MCF 10A (cell line): ENCODE results near the gene PPHLN1. TPM values are rescaled to one million over a fixed set of nuclear protein-coding genes. Genes with fewer than 3 reads are reported as not detected.

Source experiments
- Bru-seq: library from RNA; stranded (reverse); fragments of 400-500 nt; gene quantifications from one replicate; lab custom pipeline; 2021; lab: Mats Ljungman, UMichigan
- BruChase-seq, 2 experiments: library from RNA; stranded (reverse); fragments of 400-500 nt; gene quantifications; one replicate each; lab custom pipeline; 2021; lab: Mats Ljungman, UMichigan
- BruUV-seq: library from RNA; stranded (reverse); fragments of 400-500 nt; replicated peaks from 2 replicates; lab custom pipeline; 2021; lab: Mats Ljungman, UMichigan
- CTCF ChIA-PET: fragments of 300-600 bp; sonication (Branson Sonifier 250); formaldehyde crosslinking; extraction: SDS; loops from one replicate; lab custom pipeline; 2021; ENCODE audit warnings: antibody characterized with exemption, inconsistent platforms; lab: Yijun Ruan, JAX
- POLR2A ChIA-PET: fragments of 300-600, 350-650 bp; sonication (Branson Sonifier 250); formaldehyde crosslinking; extraction: SDS; loops from one replicate; lab custom pipeline; 2020; ENCODE audit warnings: antibody characterized with exemption, inconsistent platforms; lab: Yijun Ruan, JAX
- DNase-seq: peaks from one replicate; pipeline ENCODE4 v3.0.0-alpha.2; 2018; ENCODE audit not compliant: unreplicated experiment
- H3K27ac Mint-ChIP-seq: one replicate; pipeline ENCODE4 v1.8.0; 2022; ENCODE audit warnings: mild to moderate bottlenecking, low read depth, mixed read lengths; ENCODE audit not compliant: unreplicated experiment
- H3K27me3 Mint-ChIP-seq: one replicate; pipeline ENCODE4 v1.8.0; 2022; ENCODE audit warnings: mixed read lengths; ENCODE audit not compliant: insufficient read depth, unreplicated experiment
- H3K36me3 Mint-ChIP-seq: one replicate; pipeline ENCODE4 v1.8.0; 2022; ENCODE audit warnings: mild to moderate bottlenecking, moderate library complexity, mixed read lengths; ENCODE audit not compliant: insufficient read depth, unreplicated experiment
- H3K4me1 Mint-ChIP-seq: one replicate; pipeline ENCODE4 v1.8.0; 2022; ENCODE audit warnings: mixed read lengths; ENCODE audit not compliant: insufficient read depth, unreplicated experiment
- H3K4me3 Mint-ChIP-seq: one replicate; pipeline ENCODE4 v1.8.0; 2022; ENCODE audit warnings: mild to moderate bottlenecking, moderate library complexity, mixed read lengths; ENCODE audit not compliant: unreplicated experiment
- H3K9me3 Mint-ChIP-seq: one replicate; pipeline ENCODE4 v1.8.0; 2022; ENCODE audit warnings: mixed read lengths; ENCODE audit not compliant: unreplicated experiment
- CTCF ChIP-seq: fragments of 200-600 bp; IDR thresholded peaks from one replicate; pipeline ENCODE4 v1.8.0; 2022; ENCODE audit warnings: antibody characterized with exemption, mild to moderate bottlenecking; ENCODE audit not compliant: unreplicated experiment
- intact Hi-C: fragments of 100-400 bp; cut with micrococcal nuclease; formaldehyde crosslinking; loops from 2 replicates; pipeline ENCODE4 v1.14.1; 2022
- long read RNA-seq: library from polyadenylated mRNA; stranded (forward); transcript quantifications from one replicate; pipeline ENCODE4 v2.0.0, GENCODE V29; 2022
- total RNA-seq: library from RNA; stranded (reverse); gene quantifications from 2 replicates; pipeline ENCODE4 v1.2.3, GENCODE V29; 2022

The PPHLN1 gene
- total RNA-seq (51.1 and 54.5 TPM in 2 replicates), Bru-seq, nascent RNA (percentile 79 among the genes with signal in this experiment), BruChase-seq, experiment 1, labeled RNA remaining after a 6-hour chase (percentile 74 among the genes with signal in this experiment), BruChase-seq, experiment 2, labeled RNA remaining after a 2-hour chase (percentile 78 among the genes with signal in this experiment)
- long read RNA-seq, full-length matches to known transcripts = 47 of 73 reads
- long read RNA-seq, partial matches to known transcripts = 14 of 73 reads
- long read RNA-seq, other reads (novel, unspliced or antisense) = 12 of 73 reads

- DNase-seq = peak; percentile 84
Measured at GRCh38 chr12:42325653-42326474, at the start of gene PPHLN1, which contains the start of gene ZCRB1. TSS of gene PPHLN1 (plus strand) at chr12:42326167. CDS start at chr12:42335903, 9,736 bp downstream. TSS of gene ZCRB1 (minus strand) at chr12:42326094. CDS start at chr12:42324102, 1,992 bp downstream.

GRCh38 chr12:42277396-42278127 lies 48.4 kb upstream of the PPHLN1 start:
- H3K36me3 Mint-ChIP-seq = no peaks in the 10 kb centered on the region
- no peak for DNase-seq
- H3K9me3 Mint-ChIP-seq = no peaks in the 10 kb centered on the region
- no TSS peak for BruUV-seq
- POLR2A ChIA-PET = no interaction called here
- intact Hi-C loops = no loop called here
- H3K27me3 Mint-ChIP-seq = peaks cover 24% of the 10 kb centered on the region
- CTCF ChIA-PET = interaction anchor here (0.6 kb wide), 1 partner anchor 125 kb away, joined by 3 read pairs; no protein-coding TSS in a partner anchor
- no peaks in the 10 kb centered on the region for H3K4me1 Mint-ChIP-seq
- H3K4me3 Mint-ChIP-seq = no peak overlapping the region
- TF ChIP-seq CTCF = no peak
- no peak overlapping the region for H3K27ac Mint-ChIP-seq

More at GRCh38 chr12:42325653-42326474, at the start of gene PPHLN1, which contains the start of gene ZCRB1:
- ChIA-PET CTCF (interaction anchor here (0.6 to 1.7 kb wide), 10 partner anchors 9 to 959 kb away, joined by 3 to 4 read pairs (median 3); no protein-coding TSS in a partner anchor), POLR2A (interaction anchor here (0.6 to 3.5 kb wide), 24 partner anchors 11 to 1481 kb away, joined by 3 to 18 read pairs (median 5); partner anchors contain the start of genes GXYLT1 and YAF2)
- H3K4me1 Mint-ChIP-seq = peaks cover 23% of the 10 kb centered on the region
- peaks cover 12% of the 10 kb centered on the region for H3K36me3 Mint-ChIP-seq
- peak within 1 kb of the TSS; percentile 99 for H3K27ac Mint-ChIP-seq
- no peaks in the 10 kb centered on the region for H3K9me3 Mint-ChIP-seq
- no peak for TF ChIP-seq CTCF
- no peaks in the 10 kb centered on the region for H3K27me3 Mint-ChIP-seq
- BruUV-seq = TSS peak; percentile 68
- intact Hi-C loops = no loop called here
- H3K4me3 Mint-ChIP-seq = peak within 1 kb of the TSS; percentile 100

- intact Hi-C loops = no loop called here
- Mint-ChIP-seq H3K36me3 (no peaks in the 10 kb centered on the region), H3K9me3 (no peaks in the 10 kb centered on the region), H3K27me3 (peaks cover 24% of the 10 kb centered on the region), H3K4me1 (no peaks in the 10 kb centered on the region), H3K27ac (no peak overlapping the region), H3K4me3 (no peak overlapping the region)
- POLR2A ChIA-PET = no interaction called here
- CTCF ChIA-PET = no interaction called here
- BruUV-seq = no TSS peak
- TF ChIP-seq CTCF = no peak
- no peak for DNase-seq
Measured at GRCh38 chr12:42278128-42278510, 47.8 kb upstream of the PPHLN1 start.
